HEK293 (cell line): ENCODE measurements around the gene RPS6KB1.
A peak's percentile ranks its signal among the peaks of the same experiment; 100 is the strongest.

Source experiments
- EGR2 ChIP-seq: fragments of 450-650 bp; formaldehyde crosslinking; IDR thresholded peaks from 2 replicates; pipeline ENCODE4 v1.5.1; 2016; ENCODE audit warnings: low read depth, missing biosample characterization, missing genetic modification characterization
- GLI2 ChIP-seq: fragments of 450-650 bp; formaldehyde crosslinking; IDR thresholded peaks from 2 replicates; pipeline ENCODE4; 2017; ENCODE audit warnings: missing biosample characterization, missing genetic modification characterization, low read depth, borderline replicate concordance
- KLF10 ChIP-seq: fragments of 450-650 bp; IDR thresholded peaks from 2 replicates; pipeline ENCODE4 v1.5.1; 2018; ENCODE audit warnings: missing biosample characterization, mild to moderate bottlenecking, missing genetic modification characterization
- TRIM28 ChIP-seq: IDR thresholded peaks from 2 replicates; pipeline ENCODE4 v1.6.1; 2011; ENCODE audit warnings: low read length, control low read depth, borderline replicate concordance
- ZBTB17 ChIP-seq: fragments of 450-650 bp; formaldehyde crosslinking; IDR thresholded peaks from 2 replicates; pipeline ENCODE4 v1.5.1; 2016; ENCODE audit warnings: missing biosample characterization, missing genetic modification characterization
- ZNF10 ChIP-seq: fragments of 450-650 bp; formaldehyde crosslinking; IDR thresholded peaks from 2 replicates; pipeline ENCODE4 v1.5.1; 2017; ENCODE audit warnings: missing biosample characterization, missing genetic modification characterization
- ZNF132 ChIP-seq: fragments of 450-650 bp; formaldehyde crosslinking; IDR thresholded peaks from 2 replicates; pipeline ENCODE4 v1.5.1; 2017; ENCODE audit warnings: missing biosample characterization, missing genetic modification characterization, borderline replicate concordance
- ZNF2 ChIP-seq: fragments of 450-650 bp; formaldehyde crosslinking; IDR thresholded peaks from 2 replicates; pipeline ENCODE4 v1.5.1; 2016; ENCODE audit warnings: missing biosample characterization, missing genetic modification characterization
- ZNF239 ChIP-seq: fragments of 450-650 bp; formaldehyde crosslinking; IDR thresholded peaks from 2 replicates; pipeline ENCODE4 v1.5.1; 2016; ENCODE audit warnings: missing biosample characterization, missing genetic modification characterization
- ZNF24 ChIP-seq: fragments of 450-650 bp; formaldehyde crosslinking; IDR thresholded peaks from 2 replicates; pipeline ENCODE4 v1.5.1; 2016; ENCODE audit warnings: missing biosample characterization, missing genetic modification characterization
- ZNF274 ChIP-seq, 2 experiments: fragments of 200-500 bp in 1 of 2; fragments of 450-650 bp in 1 of 2; sonication (Bioruptor generic) in 1 of 2; formaldehyde crosslinking in 1 of 2; IDR thresholded peaks; 2 replicates each; pipeline versions ENCODE4 v1.5.1 to v1.6.1; 2014 to 2016; ENCODE audit warnings: borderline replicate concordance in 1 of 2, inconsistent platforms in 1 of 2, low read length in 1 of 2, missing biosample characterization in 1 of 2, missing genetic modification characterization in 1 of 2
- ZNF302 ChIP-seq: fragments of 450-650 bp; formaldehyde crosslinking; IDR thresholded peaks from 2 replicates; pipeline ENCODE4 v1.5.1; 2016; ENCODE audit warnings: missing biosample characterization, missing genetic modification characterization, low read depth
- ZNF311 ChIP-seq: fragments of 450-650 bp; formaldehyde crosslinking; IDR thresholded peaks from 2 replicates; pipeline ENCODE4 v1.5.1; 2017; ENCODE audit warnings: missing biosample characterization, missing genetic modification characterization, borderline replicate concordance
- ZNF324 ChIP-seq: fragments of 450-650 bp; formaldehyde crosslinking; IDR thresholded peaks from 2 replicates; pipeline ENCODE4 v1.5.1; 2016; ENCODE audit warnings: missing biosample characterization, missing genetic modification characterization
- ZNF391 ChIP-seq: fragments of 450-650 bp; formaldehyde crosslinking; IDR thresholded peaks from 2 replicates; pipeline ENCODE4 v1.5.1; 2016; ENCODE audit warnings: low read depth, missing biosample characterization, missing genetic modification characterization, borderline replicate concordance
- ZNF529 ChIP-seq: fragments of 450-650 bp; formaldehyde crosslinking; IDR thresholded peaks from 2 replicates; pipeline ENCODE4 v1.5.1; 2017; ENCODE audit warnings: missing genetic modification characterization, missing biosample characterization; ENCODE audit not compliant: insufficient replicate concordance
- ZNF555 ChIP-seq: fragments of 450-650 bp; formaldehyde crosslinking; conservative IDR thresholded peaks from 2 replicates; pipeline ENCODE4 v1.5.1; 2017; ENCODE audit warnings: missing biosample characterization, mild to moderate bottlenecking, missing genetic modification characterization, inconsistent platforms
- ZNF558 ChIP-seq: fragments of 450-650 bp; formaldehyde crosslinking; IDR thresholded peaks from 2 replicates; pipeline ENCODE4 v1.5.1; 2016; ENCODE audit warnings: missing biosample characterization, missing genetic modification characterization
- ZNF560 ChIP-seq: fragments of 450-650 bp; formaldehyde crosslinking; IDR thresholded peaks from 2 replicates; pipeline ENCODE4 v1.5.1; 2017; ENCODE audit warnings: missing biosample characterization, missing genetic modification characterization, borderline replicate concordance
- ZNF660 ChIP-seq: fragments of 450-650 bp; IDR thresholded peaks from 2 replicates; pipeline ENCODE4 v1.5.1; 2018; ENCODE audit warnings: missing biosample characterization, mild to moderate bottlenecking, missing genetic modification characterization
- ZSCAN23 ChIP-seq: fragments of 450-650 bp; formaldehyde crosslinking; IDR thresholded peaks from 2 replicates; pipeline ENCODE4 v1.5.1; 2016; ENCODE audit warnings: missing biosample characterization, missing genetic modification characterization
- ZSCAN30 ChIP-seq: fragments of 450-650 bp; IDR thresholded peaks from 2 replicates; pipeline ENCODE4 v1.5.1; 2018; ENCODE audit warnings: missing biosample characterization, mild to moderate bottlenecking, missing genetic modification characterization, moderate library complexity
- TF ChIP-seq, protein P1 (sequence below): fragments of 450-650 bp; formaldehyde crosslinking; IDR thresholded peaks from 2 replicates; pipeline ENCODE4 v1.5.1; 2016; ENCODE audit warnings: missing biosample characterization, missing genetic modification characterization
- TF ChIP-seq, protein P2 (sequence below): IDR thresholded peaks from 2 replicates; pipeline ENCODE4 v1.6.1; 2011; ENCODE audit warnings: mild to moderate bottlenecking, low read depth, low read length, borderline replicate concordance
- TF ChIP-seq, protein P3 (sequence below): fragments of 450-650 bp; formaldehyde crosslinking; IDR thresholded peaks from 2 replicates; pipeline ENCODE4 v1.5.1; 2016; ENCODE audit warnings: missing biosample characterization, missing genetic modification characterization
- TF ChIP-seq, protein P4 (sequence below): fragments of 450-650 bp; formaldehyde crosslinking; IDR thresholded peaks from 2 replicates; pipeline ENCODE4 v1.5.1; 2016; ENCODE audit warnings: missing biosample characterization, missing genetic modification characterization
- TF ChIP-seq, protein P5 (sequence below): fragments of 450-650 bp; formaldehyde crosslinking; IDR thresholded peaks from 2 replicates; pipeline ENCODE4 v1.5.1; 2016; ENCODE audit warnings: missing biosample characterization, missing genetic modification characterization
- TF ChIP-seq, protein P6 (sequence below): fragments of 450-650 bp; formaldehyde crosslinking; IDR thresholded peaks from 2 replicates; pipeline ENCODE4 v1.5.1; 2017; ENCODE audit warnings: missing biosample characterization, missing genetic modification characterization

RPS6KB1 gene

DNA sequence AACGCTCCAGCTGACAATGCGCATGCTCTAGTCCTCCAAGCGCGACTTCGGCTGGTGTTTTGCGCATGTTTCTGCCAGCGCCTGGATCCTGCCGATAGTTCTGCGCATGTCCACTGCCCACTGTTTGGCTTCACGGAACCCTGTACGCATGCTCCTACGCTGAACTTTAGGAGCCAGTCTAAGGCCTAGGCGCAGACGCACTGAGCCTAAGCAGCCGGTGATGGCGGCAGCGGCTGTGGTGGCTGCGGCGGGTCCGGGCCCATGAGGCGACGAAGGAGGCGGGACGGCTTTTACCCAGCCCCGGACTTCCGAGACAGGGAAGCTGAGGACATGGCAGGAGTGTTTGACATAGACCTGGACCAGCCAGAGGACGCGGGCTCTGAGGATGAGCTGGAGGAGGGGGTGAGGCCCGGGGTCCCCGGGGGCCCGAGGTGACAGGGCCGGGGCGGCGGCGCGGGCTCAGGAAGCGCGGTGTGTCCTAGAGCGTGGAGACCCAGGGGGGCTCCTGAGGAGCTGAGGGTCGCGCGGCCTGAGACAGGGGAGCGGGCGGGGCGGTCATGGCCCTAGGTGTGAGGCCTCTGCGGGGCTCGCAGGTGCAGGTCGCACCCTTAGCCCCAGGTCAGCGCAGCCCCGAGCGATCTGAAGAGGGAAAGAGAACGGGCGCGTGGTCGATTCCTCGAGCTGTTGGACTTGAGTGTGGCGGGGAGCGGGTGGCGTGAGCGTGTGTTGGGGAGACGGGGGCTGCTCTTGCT is at the start of gene RPS6KB1, which contains the start of gene TUBD1 (continued):
- TF ChIP-seq, protein P1, sequence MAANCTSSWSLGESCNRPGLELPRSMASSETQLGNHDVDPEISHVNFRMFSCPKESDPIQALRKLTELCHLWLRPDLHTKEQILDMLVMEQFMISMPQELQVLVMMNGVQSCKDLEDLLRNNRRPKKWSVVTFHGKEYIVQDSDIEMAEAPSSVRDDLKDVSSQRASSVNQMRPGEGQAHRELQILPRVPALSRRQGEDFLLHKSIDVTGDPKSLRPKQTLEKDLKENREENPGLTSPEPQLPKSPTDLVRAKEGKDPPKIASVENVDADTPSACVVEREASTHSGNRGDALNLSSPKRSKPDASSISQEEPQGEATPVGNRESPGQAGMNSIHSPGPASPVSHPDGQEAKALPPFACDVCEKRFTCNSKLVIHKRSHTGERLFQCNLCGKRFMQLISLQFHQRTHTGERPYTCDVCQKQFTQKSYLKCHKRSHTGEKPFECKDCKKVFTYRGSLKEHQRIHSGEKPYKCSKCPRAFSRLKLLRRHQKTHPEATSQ, result 0 out of 2 replicates have a peak, but pooled peaks have one; percentile 60
- no peak for TF ChIP-seq ZNF302
- peak; percentile 45 for TF ChIP-seq ZNF24 (tag by site-specific recombination)
- TF ChIP-seq, protein P2, sequence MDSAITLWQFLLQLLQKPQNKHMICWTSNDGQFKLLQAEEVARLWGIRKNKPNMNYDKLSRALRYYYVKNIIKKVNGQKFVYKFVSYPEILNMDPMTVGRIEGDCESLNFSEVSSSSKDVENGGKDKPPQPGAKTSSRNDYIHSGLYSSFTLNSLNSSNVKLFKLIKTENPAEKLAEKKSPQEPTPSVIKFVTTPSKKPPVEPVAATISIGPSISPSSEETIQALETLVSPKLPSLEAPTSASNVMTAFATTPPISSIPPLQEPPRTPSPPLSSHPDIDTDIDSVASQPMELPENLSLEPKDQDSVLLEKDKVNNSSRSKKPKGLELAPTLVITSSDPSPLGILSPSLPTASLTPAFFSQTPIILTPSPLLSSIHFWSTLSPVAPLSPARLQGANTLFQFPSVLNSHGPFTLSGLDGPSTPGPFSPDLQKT, result no peak
- TF ChIP-seq EGR2 (tag by site-specific recombination), result no peak
- no peak for TF ChIP-seq ZNF239
- TF ChIP-seq TRIM28, result no peak
- TF ChIP-seq ZNF529 (tag by site-specific recombination), result no peak
- no peak; the same call in none of the 2 replicates for TF ChIP-seq ZNF2 (tag by site-specific recombination)
- no peak for TF ChIP-seq ZNF132
- TF ChIP-seq ZNF324, result peak; percentile 23; the same call in 1 of the 2 replicates
- TF ChIP-seq ZNF555, result no peak
- TF ChIP-seq, protein P3, sequence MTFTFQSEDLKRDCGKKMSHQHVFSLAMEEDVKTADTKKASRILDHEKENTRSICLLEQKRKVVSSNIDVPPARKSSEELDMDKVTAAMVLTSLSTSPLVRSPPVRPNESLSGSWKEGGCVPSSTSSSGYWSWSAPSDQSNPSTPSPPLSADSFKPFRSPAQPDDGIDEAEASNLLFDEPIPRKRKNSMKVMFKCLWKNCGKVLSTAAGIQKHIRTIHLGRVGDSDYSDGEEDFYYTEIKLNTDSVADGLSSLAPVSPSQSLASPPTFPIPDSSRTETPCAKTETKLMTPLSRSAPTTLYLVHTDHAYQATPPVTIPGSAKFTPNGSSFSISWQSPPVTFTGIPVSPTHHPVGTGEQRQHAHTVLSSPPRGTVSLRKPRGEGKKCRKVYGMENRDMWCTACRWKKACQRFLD, result no peak
- no peak for TF ChIP-seq KLF10 (tag by site-specific recombination)
- 0 out of 2 replicates have a peak, but pooled peaks have one; percentile 53 for TF ChIP-seq ZNF391 (tag by site-specific recombination)
- TF ChIP-seq ZNF560 (tag by site-specific recombination), result no peak
- no peak for TF ChIP-seq GLI2 (tag by site-specific recombination)
- TF ChIP-seq ZNF274 (IDR thresholded peaks at IDR 0.05; ENCODE audit: low read length), result no peak
- no peak for TF ChIP-seq ZNF274 (tag by site-specific recombination; IDR thresholded peaks at IDR 0.05; ENCODE audit: borderline replicate concordance)
- TF ChIP-seq, protein P4, sequence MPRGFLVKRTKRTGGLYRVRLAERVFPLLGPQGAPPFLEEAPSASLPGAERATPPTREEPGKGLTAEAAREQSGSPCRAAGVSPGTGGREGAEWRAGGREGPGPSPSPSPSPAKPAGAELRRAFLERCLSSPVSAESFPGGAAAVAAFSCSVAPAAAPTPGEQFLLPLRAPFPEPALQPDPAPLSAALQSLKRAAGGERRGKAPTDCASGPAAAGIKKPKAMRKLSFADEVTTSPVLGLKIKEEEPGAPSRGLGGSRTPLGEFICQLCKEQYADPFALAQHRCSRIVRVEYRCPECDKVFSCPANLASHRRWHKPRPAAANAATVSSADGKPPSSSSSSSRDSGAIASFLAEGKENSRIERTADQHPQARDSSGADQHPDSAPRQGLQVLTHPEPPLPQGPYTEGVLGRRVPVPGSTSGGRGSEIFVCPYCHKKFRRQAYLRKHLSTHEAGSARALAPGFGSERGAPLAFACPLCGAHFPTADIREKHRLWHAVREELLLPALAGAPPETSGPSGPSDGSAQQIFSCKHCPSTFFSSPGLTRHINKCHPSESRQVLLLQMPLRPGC, result peak; percentile 64; the same call in 1 of the 2 replicates
- TF ChIP-seq, protein P5, sequence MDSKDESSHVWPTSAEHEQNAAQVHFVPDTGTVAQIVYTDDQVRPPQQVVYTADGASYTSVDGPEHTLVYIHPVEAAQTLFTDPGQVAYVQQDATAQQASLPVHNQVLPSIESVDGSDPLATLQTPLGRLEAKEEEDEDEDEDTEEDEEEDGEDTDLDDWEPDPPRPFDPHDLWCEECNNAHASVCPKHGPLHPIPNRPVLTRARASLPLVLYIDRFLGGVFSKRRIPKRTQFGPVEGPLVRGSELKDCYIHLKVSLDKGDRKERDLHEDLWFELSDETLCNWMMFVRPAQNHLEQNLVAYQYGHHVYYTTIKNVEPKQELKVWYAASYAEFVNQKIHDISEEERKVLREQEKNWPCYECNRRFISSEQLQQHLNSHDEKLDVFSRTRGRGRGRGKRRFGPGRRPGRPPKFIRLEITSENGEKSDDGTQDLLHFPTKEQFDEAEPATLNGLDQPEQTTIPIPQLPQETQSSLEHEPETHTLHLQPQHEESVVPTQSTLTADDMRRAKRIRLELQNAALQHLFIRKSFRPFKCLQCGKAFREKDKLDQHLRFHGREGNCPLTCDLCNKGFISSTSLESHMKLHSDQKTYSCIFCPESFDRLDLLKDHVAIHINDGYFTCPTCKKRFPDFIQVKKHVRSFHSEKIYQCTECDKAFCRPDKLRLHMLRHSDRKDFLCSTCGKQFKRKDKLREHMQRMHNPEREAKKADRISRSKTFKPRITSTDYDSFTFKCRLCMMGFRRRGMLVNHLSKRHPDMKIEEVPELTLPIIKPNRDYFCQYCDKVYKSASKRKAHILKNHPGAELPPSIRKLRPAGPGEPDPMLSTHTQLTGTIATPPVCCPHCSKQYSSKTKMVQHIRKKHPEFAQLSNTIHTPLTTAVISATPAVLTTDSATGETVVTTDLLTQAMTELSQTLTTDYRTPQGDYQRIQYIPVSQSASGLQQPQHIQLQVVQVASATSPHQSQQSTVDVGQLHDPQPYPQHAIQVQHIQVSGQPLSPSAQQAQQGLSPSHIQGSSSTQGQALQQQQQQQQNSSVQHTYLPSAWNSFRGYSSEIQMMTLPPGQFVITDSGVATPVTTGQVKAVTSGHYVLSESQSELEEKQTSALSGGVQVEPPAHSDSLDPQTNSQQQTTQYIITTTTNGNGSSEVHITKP (tag by site-specific recombination), result no peak
- peak; percentile 90 for TF ChIP-seq ZNF10
- TF ChIP-seq ZNF558 (tag by site-specific recombination), result no peak
- no peak for TF ChIP-seq ZSCAN23 (tag by site-specific recombination)
- peak; percentile 67; the same call in 1 of the 2 replicates for TF ChIP-seq ZBTB17 (tag by site-specific recombination)
- TF ChIP-seq, protein P6, sequence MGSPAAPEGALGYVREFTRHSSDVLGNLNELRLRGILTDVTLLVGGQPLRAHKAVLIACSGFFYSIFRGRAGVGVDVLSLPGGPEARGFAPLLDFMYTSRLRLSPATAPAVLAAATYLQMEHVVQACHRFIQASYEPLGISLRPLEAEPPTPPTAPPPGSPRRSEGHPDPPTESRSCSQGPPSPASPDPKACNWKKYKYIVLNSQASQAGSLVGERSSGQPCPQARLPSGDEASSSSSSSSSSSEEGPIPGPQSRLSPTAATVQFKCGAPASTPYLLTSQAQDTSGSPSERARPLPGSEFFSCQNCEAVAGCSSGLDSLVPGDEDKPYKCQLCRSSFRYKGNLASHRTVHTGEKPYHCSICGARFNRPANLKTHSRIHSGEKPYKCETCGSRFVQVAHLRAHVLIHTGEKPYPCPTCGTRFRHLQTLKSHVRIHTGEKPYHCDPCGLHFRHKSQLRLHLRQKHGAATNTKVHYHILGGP, result no peak
- TF ChIP-seq ZNF660, result no peak; the same call in none of the 2 replicates
- no peak for TF ChIP-seq ZNF311
- TF ChIP-seq ZSCAN30 (tag by site-specific recombination), result no peak; the same call in 1 of the 2 replicates
